HepG2 (cell line): ENCODE measurements around the gene DDX31. TPM values are rescaled to one million over a fixed set of nuclear protein-coding genes. Genes with fewer than 3 reads are reported as not detected.

ENCODE experiments used
- ATAC-seq: fragments of 200-7000 bp; cut with Tn5 transposase; 3 replicates; pipeline ENCODE4 v1.9.1; 2020; ENCODE audit warnings: mild to moderate bottlenecking, moderate library complexity
- BruUV-seq: library from RNA; stranded (reverse); fragments of 400-500 nt; replicated peaks from 2 replicates; lab custom pipeline; 2021; lab: Mats Ljungman, UMichigan
- CTCF ChIA-PET: fragments of 300-600 bp; formaldehyde crosslinking; extraction: SDS; loops from one replicate; lab custom pipeline; 2021; ENCODE audit warnings: low total read pairs, inconsistent platforms, low intra/inter-chr PET ratio; lab: Yijun Ruan, JAX
- POLR2A ChIA-PET: fragments of 350-600 bp; sonication (Branson Sonifier 250); formaldehyde crosslinking; loops from one replicate; lab custom pipeline; 2020; ENCODE audit warnings: antibody characterized with exemption, inconsistent platforms; lab: Yijun Ruan, JAX
- DNase-seq: peaks from one replicate; pipeline ENCODE4 v3.0.0-alpha.2; 2015; ENCODE audit warnings: low spot score
- FAIRE-seq: peaks from 3 replicates; lab custom pipeline; 2011; peaks lifted over from hg19 to GRCh38; lab: Jason Lieb, UNC
- H2AFZ ChIP-seq: one replicate; pipeline ENCODE4 v1.6.1; 2011; ENCODE audit warnings: low read length, inconsistent platforms
- H3K27ac ChIP-seq: fragments of 300-600 bp; 3 replicates; pipeline ENCODE4 v1.8.0; 2011; ENCODE audit warnings: mixed run types, mild to moderate bottlenecking, mixed read lengths, low read length, inconsistent platforms; ENCODE audit not compliant: insufficient read depth; ENCODE audit errors: extremely low read length
- H3K27me3 ChIP-seq, 2 experiments: fragments of 200-600 bp in 1 of 2; 2 replicates in 1 of 2; 3 replicates in 1 of 2; pipeline versions ENCODE4 v1.6.0 to v1.8.0; 2011; ENCODE audit warnings: low read length in 2 of 2, mild to moderate bottlenecking in 2 of 2, moderate library complexity in 2 of 2, inconsistent platforms in 1 of 2; ENCODE audit not compliant: insufficient read depth in 2 of 2, control insufficient read depth in 1 of 2
- H3K36me3 ChIP-seq, 2 experiments: fragments of 200-600 bp in 1 of 2; replicated peaks in 1 of 2; 2 replicates in 1 of 2; 3 replicates in 1 of 2; pipeline versions ENCODE4 v1.5.1 to v1.8.0; 2011; ENCODE audit warnings: low read length in 2 of 2, inconsistent platforms in 1 of 2; ENCODE audit not compliant: insufficient read depth in 2 of 2, control insufficient read depth in 1 of 2
- H3K4me1 ChIP-seq: 2 replicates; pipeline ENCODE4 v1.5.1; 2012; ENCODE audit warnings: low read length, inconsistent platforms; ENCODE audit not compliant: insufficient read depth
- H3K4me2 ChIP-seq: 2 replicates; pipeline ENCODE4 v1.6.0; 2011; ENCODE audit warnings: low read depth, low read length, inconsistent platforms
- H3K4me3 ChIP-seq, 3 experiments: fragments of 200-600 bp in 1 of 3; sonication (generic), shearing (Covaris generic) in 1 of 3; replicated peaks in 1 of 3; 2 replicates each; pipeline ENCODE4 v1.5.1; 2011 to 2016; ENCODE audit warnings: low read length in 3 of 3, inconsistent platforms in 2 of 3, low read depth in 2 of 3, mild to moderate bottlenecking in 2 of 3, control low read depth in 1 of 3, mixed read lengths in 1 of 3; ENCODE audit not compliant: insufficient read depth in 1 of 3
- H3K79me2 ChIP-seq: one replicate; pipeline ENCODE4 v1.6.1; 2011; ENCODE audit warnings: low read length, inconsistent platforms; ENCODE audit not compliant: insufficient read depth
- H3K9ac ChIP-seq: 2 replicates; pipeline ENCODE4 v1.6.0; 2011; ENCODE audit warnings: mild to moderate bottlenecking, low read depth, low read length, inconsistent platforms; ENCODE audit not compliant: insufficient read depth
- H3K9me3 ChIP-seq: 2 replicates; pipeline ENCODE4 v1.5.1; 2012; ENCODE audit warnings: mild to moderate bottlenecking, low read length
- H4K20me1 ChIP-seq: 2 replicates; pipeline ENCODE4 v1.6.0; 2011; ENCODE audit warnings: inconsistent platforms, mild to moderate bottlenecking, low read length, moderate library complexity; ENCODE audit not compliant: insufficient read depth
- BRF2 ChIP-seq: sonication (generic); formaldehyde crosslinking; IDR thresholded peaks from 2 replicates; pipeline ENCODE4 v1.8.1; 2022; ENCODE audit warnings: mild to moderate bottlenecking, missing genetic modification reagents
- CAMTA2 ChIP-seq: sonication (generic); formaldehyde crosslinking; IDR thresholded peaks from 2 replicates; pipeline ENCODE4 v1.4.0; 2020; ENCODE audit warnings: mild to moderate bottlenecking, missing genetic modification reagents, borderline replicate concordance
- CHD4 ChIP-seq: fragments of 200-600 bp; sonication (generic); IDR thresholded peaks from 2 replicates; pipeline ENCODE4 v1.7.0; 2017; ENCODE audit warnings: mild to moderate bottlenecking, low read length, borderline replicate concordance
- CTCF ChIP-seq: sonication (generic); formaldehyde crosslinking; IDR thresholded peaks from 2 replicates; pipeline ENCODE4 v1.5.0; 2020; ENCODE audit warnings: mild to moderate bottlenecking, missing genetic modification reagents, moderate library complexity
- HDAC2 ChIP-seq: sonication (generic); formaldehyde crosslinking; IDR thresholded peaks from 2 replicates; pipeline ENCODE4 v1.4.0; 2020; ENCODE audit warnings: missing genetic modification reagents
- HNF1A ChIP-seq, 2 experiments: sonication (generic) in 1 of 2; formaldehyde crosslinking in 1 of 2; IDR thresholded peaks; 2 replicates each; pipeline versions ENCODE4 v1.4.0 to v1.6.1; 2016 to 2020; ENCODE audit warnings: borderline replicate concordance in 1 of 2, low read depth in 1 of 2, mild to moderate bottlenecking in 1 of 2, missing genetic modification reagents in 1 of 2
- MAFG ChIP-seq: sonication (generic); formaldehyde crosslinking; IDR thresholded peaks from 2 replicates; pipeline ENCODE4 v1.5.1; 2020; ENCODE audit warnings: mild to moderate bottlenecking, missing genetic modification reagents
- RELA ChIP-seq: sonication (generic); formaldehyde crosslinking; IDR thresholded peaks from 2 replicates; pipeline ENCODE4 v1.4.0; 2020; ENCODE audit warnings: missing genetic modification reagents
- SOX6 ChIP-seq, 2 experiments: fragments of 450-650 bp in 1 of 2; sonication (generic) in 1 of 2; formaldehyde crosslinking in 1 of 2; IDR thresholded peaks; 2 replicates each; pipeline versions ENCODE4 v1.4.0 to v1.6.1; 2017 to 2020; ENCODE audit warnings: antibody characterized with exemption in 1 of 2, mild to moderate bottlenecking in 1 of 2, missing genetic modification reagents in 1 of 2
- ZMYM3 ChIP-seq: sonication (generic); formaldehyde crosslinking; IDR thresholded peaks from 2 replicates; pipeline ENCODE4 v1.5.1; 2020; ENCODE audit warnings: mild to moderate bottlenecking, missing genetic modification reagents
- ZNF629 ChIP-seq: sonication (generic); formaldehyde crosslinking; conservative IDR thresholded peaks from 2 replicates; pipeline ENCODE4 v1.5.0; 2020; ENCODE audit warnings: missing genetic modification reagents
- ZNF768 ChIP-seq: sonication (generic); formaldehyde crosslinking; IDR thresholded peaks from 2 replicates; pipeline ENCODE4 v1.4.0; 2020; ENCODE audit warnings: missing genetic modification reagents
- WGBS: methylation state at CpG from one replicate; pipeline ENCODE4 v1.1.6; 2017; ENCODE audit warnings: low lambda C conversion rate; 5-methylcytosine and 5-hydroxymethylcytosine counted together
- in situ Hi-C: cut with HindIII; loops from 2 replicates; pipeline ENCODE4 v1.10.0; 2017; ENCODE audit warnings: low pct_unique_long_range_greater_than_20kb; ENCODE audit not compliant: extremely low pct_ligation_motif_present
- intact Hi-C: fragments of 100-400 bp; cut with micrococcal nuclease; formaldehyde crosslinking; loops from one replicate; pipeline ENCODE4 v1.10.0; 2022; ENCODE audit not compliant: unreplicated experiment
- polyA plus RNA-seq, 8 experiments: library from polyadenylated mRNA; depleted of rRNA in 3 of 8; stranded (reverse) in 7 of 8; unstranded in 1 of 8; fragments of >200 nt; fragmentation: Illumina TruSeq in 4 of 8; extraction: Trizol in 4 of 8; gene quantifications; 2 replicates each; pipeline versions ENCODE4 v1.2.1 to v1.2.3, GENCODE V29; 2011 to 2016; ENCODE audit warnings: low read depth in 4 of 8, missing spikeins in 1 of 8, mixed read lengths in 1 of 8; ENCODE audit not compliant: insufficient read depth in 1 of 8
- total RNA-seq, 5 experiments: library from RNA; depleted of rRNA; stranded (reverse); fragments of >200 nt; fragmentation: Illumina TruSeq; extraction: Trizol; gene quantifications; 2 replicates each; pipeline ENCODE4 v1.2.3, GENCODE V29; 2016; ENCODE audit warnings: low read depth in 1 of 5

The DDX31 gene
- total and polyA plus RNA-seq, 2 of the 13 experiments (the other 11 are each of a cell fraction or from before 2014, with no cell fraction given): 11.4 to 16.3 TPM

- in situ Hi-C loops (no loop called here), intact Hi-C loops (no loop called here)
- CTCF ChIA-PET: no interaction called here
- peak; percentile 88 for ATAC-seq
- Histone ChIP-seq H3K4me3 (no peak overlapping the region), H3K27ac (peak overlapping the region; percentile 8), H3K4me1 (peaks cover 13% of the 10 kb centered on the region), H3K36me3 (peaks cover 24 to 85% of the 10 kb centered on the region in 2 experiments), H2AFZ (no peak overlapping the region), H3K9me3 (no peaks in the 10 kb centered on the region), H4K20me1 (no peaks in the 10 kb centered on the region), H3K9ac (no peak overlapping the region), H3K4me2 (0 out of 2 replicates have a peak overlapping the region, but pooled peaks have one; percentile 1), H3K79me2 (no peaks in the 10 kb centered on the region), H3K27me3 (no peaks in the 10 kb centered on the region)
- WGBS: 85% methylated on average over 3 of the region's 3 CpGs
- POLR2A ChIA-PET: interaction anchor here (0.6 to 0.7 kb wide), 2 partner anchors 9 to 26 kb away, joined by 3 to 7 read pairs; partner anchors contain the start of gene GTF3C4
- peak; percentile 30 for FAIRE-seq
- no TSS peak for BruUV-seq
- DNase-seq: peak; percentile 48
- TF ChIP-seq RELA: no peak
- peak; percentile 42 for TF ChIP-seq CTCF (CRISPR knock-in tag)
- peak; percentile 85; the same call in 1 of the 2 replicates for TF ChIP-seq CHD4
- peak; percentile 72 for TF ChIP-seq HNF1A (IDR thresholded peaks at IDR 0.05; ENCODE audit: low read depth)
- TF ChIP-seq HNF1A (CRISPR knock-in tag; IDR thresholded peaks at IDR 0.05; ENCODE audit: borderline replicate concordance): peak; percentile 78; the same call in 1 of the 2 replicates
- TF ChIP-seq SOX6 (IDR thresholded peaks at IDR 0.05): no peak
- TF ChIP-seq SOX6 (CRISPR knock-in tag; IDR thresholded peaks at IDR 0.05): 0 out of 2 replicates have a peak, but pooled peaks have one; percentile 12
- TF ChIP-seq MAFG (CRISPR knock-in tag): no peak
- peak; percentile 80; the same call in 1 of the 2 replicates for TF ChIP-seq ZNF768 (CRISPR knock-in tag)
- peak; percentile 16; the same call in 1 of the 2 replicates for TF ChIP-seq HDAC2
- TF ChIP-seq ZMYM3: peak; percentile 76; the same call in 1 of the 2 replicates
- TF ChIP-seq ZNF629: peak; percentile 98
- TF ChIP-seq BRF2 (CRISPR knock-in tag): no peak
- TF ChIP-seq CAMTA2 (CRISPR knock-in tag): no peak
Measured at GRCh38 chr9:132644251-132644650, 25.5 kb downstream of the DDX31 start.
